Keratinocyte (primary cell): ENCODE data around the gene NCAPH2. TPM values are rescaled to one million over a fixed set of nuclear protein-coding genes. Genes with fewer than 3 reads are reported as not detected.

ENCODE experiments used
- DNase-seq: peaks from one replicate; pipeline ENCODE4 v3.0.0-alpha.2; 2011; ENCODE audit warnings: low read depth, missing footprints, low spot score
- FAIRE-seq: peaks from 2 replicates; lab custom pipeline; 2011; peaks lifted over from hg19 to GRCh38; lab: Jason Lieb, UNC
- H2AFZ ChIP-seq: 2 replicates; pipeline ENCODE4 v1.6.0; 2012; ENCODE audit warnings: low read length, control low read depth, inconsistent platforms; ENCODE audit not compliant: control insufficient read depth
- H3K27ac ChIP-seq: 2 replicates; pipeline ENCODE4 v1.5.1; 2011; ENCODE audit warnings: low read length; ENCODE audit not compliant: control insufficient read depth, insufficient read depth
- H3K27me3 ChIP-seq: 3 replicates; pipeline ENCODE4 v1.6.0; 2011; ENCODE audit warnings: low read length; ENCODE audit not compliant: control insufficient read depth, insufficient read depth; ENCODE audit errors: extremely low read depth
- H3K36me3 ChIP-seq, 2 experiments: 2 replicates in 1 of 2; 3 replicates in 1 of 2; pipeline ENCODE4 v1.5.1; 2011; ENCODE audit warnings: low read length in 2 of 2, mild to moderate bottlenecking in 1 of 2; ENCODE audit not compliant: control insufficient read depth in 2 of 2, insufficient read depth in 2 of 2; ENCODE audit errors: extremely low read depth in 1 of 2
- H3K4me1 ChIP-seq: 3 replicates; pipeline ENCODE4 v1.5.1; 2011; ENCODE audit warnings: low read length; ENCODE audit not compliant: control insufficient read depth, insufficient read depth; ENCODE audit errors: extremely low read depth
- H3K4me2 ChIP-seq: 3 replicates; pipeline ENCODE4 v1.6.0; 2011; ENCODE audit warnings: low read depth, low read length; ENCODE audit not compliant: control insufficient read depth, insufficient read depth; ENCODE audit errors: extremely low read depth
- H3K4me3 ChIP-seq, 3 experiments: fragments of 200-600 bp in 1 of 3; sonication (generic) in 1 of 3; 2 replicates in 2 of 3; 3 replicates in 1 of 3; pipeline ENCODE4 v1.5.1; 2011 to 2016; ENCODE audit warnings: low read length in 3 of 3, mild to moderate bottlenecking in 3 of 3, control low read depth in 2 of 3, inconsistent platforms in 1 of 3, low read depth in 1 of 3, mixed read lengths in 1 of 3, mixed run types in 1 of 3, moderate library complexity in 1 of 3; ENCODE audit not compliant: control insufficient read depth in 2 of 3, insufficient read depth in 2 of 3; ENCODE audit errors: extremely low read depth in 1 of 3
- H3K79me2 ChIP-seq: 2 replicates; pipeline ENCODE4 v1.6.0; 2012; ENCODE audit warnings: low read length; ENCODE audit not compliant: control insufficient read depth, insufficient read depth
- H3K9ac ChIP-seq: 3 replicates; pipeline ENCODE4 v1.6.0; 2011; ENCODE audit warnings: low read length; ENCODE audit not compliant: control insufficient read depth, insufficient read depth; ENCODE audit errors: extremely low read depth
- H3K9me1 ChIP-seq: 3 replicates; pipeline ENCODE4 v1.6.0; 2011; ENCODE audit warnings: low read length; ENCODE audit not compliant: control insufficient read depth, insufficient read depth; ENCODE audit errors: extremely low read depth
- H3K9me3 ChIP-seq: 2 replicates; pipeline ENCODE4 v1.5.1; 2012; ENCODE audit warnings: low read depth, low read length; ENCODE audit not compliant: control insufficient read depth
- H4K20me1 ChIP-seq: 3 replicates; pipeline ENCODE4 v1.6.0; 2011; ENCODE audit warnings: low read length; ENCODE audit not compliant: control insufficient read depth, insufficient read depth; ENCODE audit errors: extremely low read depth
- EZH2 ChIP-seq: IDR thresholded peaks from one replicate; pipeline ENCODE4 v1.6.1; 2012; ENCODE audit warnings: inconsistent platforms, mild to moderate bottlenecking, low read length, moderate library complexity
- dilution Hi-C: fragments of 300-500 bp; cut with MboI; formaldehyde crosslinking; loops from one replicate; pipeline ENCODE4 v1.7.0; 2020; ENCODE audit warnings: low sequenced_read_pairs; ENCODE audit not compliant: extremely low pct_ligation_motif_present
- polyA plus RNA-seq, 5 experiments: library from polyadenylated mRNA; depleted of rRNA in 3 of 5; stranded (reverse) in 3 of 5; stranded (forward) in 1 of 5; unstranded in 1 of 5; fragments of >200 nt; gene quantifications; 1 replicate in 1 of 5; 2 replicates in 3 of 5; 3 replicates in 1 of 5; pipeline versions ENCODE4 v1.2.1 to v1.2.3, GENCODE V29; 2011 to 2012; ENCODE audit warnings: missing spikeins in 2 of 5, low read depth in 1 of 5, low replicate concordance in 1 of 5
- TF ChIP-seq, protein P1 (sequence below), 3 experiments: IDR thresholded peaks in 1 of 3; conservative IDR thresholded peaks in 1 of 3; optimal IDR thresholded peaks in 1 of 3; 2 replicates in 2 of 3; 3 replicates in 1 of 3; pipeline versions ENCODE3 to v1.5.1; 2011; ENCODE audit warnings: low read length in 3 of 3, mild to moderate bottlenecking in 3 of 3, moderate library complexity in 2 of 3, control low read depth in 1 of 3, inconsistent platforms in 1 of 3; ENCODE audit not compliant: insufficient read depth in 2 of 3; ENCODE audit errors: extremely low read depth in 1 of 3

NCAPH2 gene
- polyA plus RNA-seq, 1 donor (not counting 4 experiments of a cell fraction or from before 2014, with no cell fraction given), result 11.4 TPM

DNA sequence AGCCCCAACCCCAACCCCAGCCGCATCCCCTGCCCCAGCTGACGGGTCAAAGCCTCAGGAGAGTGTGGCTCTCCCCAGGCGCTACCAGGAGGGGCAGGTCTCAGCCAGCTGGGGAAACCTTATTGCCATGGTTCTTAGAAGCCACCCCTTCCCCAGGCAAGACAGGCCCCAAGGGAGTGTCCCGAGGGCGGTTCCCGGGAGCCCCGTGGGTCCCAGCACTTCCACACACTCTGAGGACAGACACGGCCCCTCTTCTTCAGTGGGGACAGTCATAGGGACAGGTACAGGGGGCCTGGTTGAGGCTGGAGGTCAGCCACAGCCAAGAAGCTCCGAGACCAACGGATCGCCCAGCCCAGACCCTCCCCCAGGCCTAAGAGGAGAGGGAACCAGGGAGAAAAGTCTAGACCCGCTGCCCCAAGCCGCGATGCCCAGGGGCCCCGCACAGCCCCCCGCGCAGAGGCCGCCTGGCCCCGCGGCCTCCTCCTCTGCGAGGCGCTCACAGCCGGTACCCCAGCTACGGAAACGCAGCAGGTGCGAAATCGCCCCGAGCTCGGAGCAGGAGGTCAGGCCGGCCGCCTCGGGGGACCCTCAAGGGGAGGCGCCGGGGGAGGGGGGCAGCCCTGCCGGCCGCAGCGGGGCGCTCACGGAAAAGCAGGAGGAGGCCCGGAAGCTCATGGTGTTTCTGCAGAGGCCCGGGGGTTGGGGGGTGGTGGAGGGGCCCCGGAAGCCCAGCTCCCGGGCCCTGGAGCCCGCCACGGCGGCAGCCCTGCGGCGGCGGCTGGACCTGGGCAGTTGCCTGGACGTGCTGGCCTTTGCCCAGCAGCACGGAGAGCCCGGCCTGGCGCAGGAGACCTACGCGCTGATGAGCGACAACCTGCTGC is 40.3 kb downstream of the NCAPH2 start:
- H3K4me2 ChIP-seq, result no peak overlapping the region
- FAIRE-seq (no peak), DNase-seq (no peak)
- no peak overlapping the region for H3K27ac ChIP-seq
- H3K4me3 ChIP-seq, result no peak overlapping the region
- H3K79me2 ChIP-seq, result no peaks in the 10 kb centered on the region
- H4K20me1 ChIP-seq, result no peaks in the 10 kb centered on the region
- H3K9me1 ChIP-seq, result no peaks in the 10 kb centered on the region
- H3K9me3 ChIP-seq, result no peaks in the 10 kb centered on the region
- peaks cover 13% of the 10 kb centered on the region for H3K27me3 ChIP-seq
- H3K36me3 ChIP-seq, result no peaks in the 10 kb centered on the region
- H2AFZ ChIP-seq, result no peak overlapping the region
- peaks cover 13% of the 10 kb centered on the region for H3K4me1 ChIP-seq
- TF ChIP-seq, protein P1, sequence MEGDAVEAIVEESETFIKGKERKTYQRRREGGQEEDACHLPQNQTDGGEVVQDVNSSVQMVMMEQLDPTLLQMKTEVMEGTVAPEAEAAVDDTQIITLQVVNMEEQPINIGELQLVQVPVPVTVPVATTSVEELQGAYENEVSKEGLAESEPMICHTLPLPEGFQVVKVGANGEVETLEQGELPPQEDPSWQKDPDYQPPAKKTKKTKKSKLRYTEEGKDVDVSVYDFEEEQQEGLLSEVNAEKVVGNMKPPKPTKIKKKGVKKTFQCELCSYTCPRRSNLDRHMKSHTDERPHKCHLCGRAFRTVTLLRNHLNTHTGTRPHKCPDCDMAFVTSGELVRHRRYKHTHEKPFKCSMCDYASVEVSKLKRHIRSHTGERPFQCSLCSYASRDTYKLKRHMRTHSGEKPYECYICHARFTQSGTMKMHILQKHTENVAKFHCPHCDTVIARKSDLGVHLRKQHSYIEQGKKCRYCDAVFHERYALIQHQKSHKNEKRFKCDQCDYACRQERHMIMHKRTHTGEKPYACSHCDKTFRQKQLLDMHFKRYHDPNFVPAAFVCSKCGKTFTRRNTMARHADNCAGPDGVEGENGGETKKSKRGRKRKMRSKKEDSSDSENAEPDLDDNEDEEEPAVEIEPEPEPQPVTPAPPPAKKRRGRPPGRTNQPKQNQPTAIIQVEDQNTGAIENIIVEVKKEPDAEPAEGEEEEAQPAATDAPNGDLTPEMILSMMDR (optimal IDR thresholded peaks at IDR 0.05 in 1 of 3, IDR thresholded peaks at IDR 0.05 in 1 of 3, conservative IDR thresholded peaks at IDR 0.05 in 1 of 3; ENCODE audit: extremely low read depth in 1 of 3, insufficient read depth in 2 of 3, low read length in 3 of 3), result no peak
- TF ChIP-seq EZH2, result no peak
- H3K9ac ChIP-seq, result no peak overlapping the region
- dilution Hi-C loops, result no loop called here

DNA sequence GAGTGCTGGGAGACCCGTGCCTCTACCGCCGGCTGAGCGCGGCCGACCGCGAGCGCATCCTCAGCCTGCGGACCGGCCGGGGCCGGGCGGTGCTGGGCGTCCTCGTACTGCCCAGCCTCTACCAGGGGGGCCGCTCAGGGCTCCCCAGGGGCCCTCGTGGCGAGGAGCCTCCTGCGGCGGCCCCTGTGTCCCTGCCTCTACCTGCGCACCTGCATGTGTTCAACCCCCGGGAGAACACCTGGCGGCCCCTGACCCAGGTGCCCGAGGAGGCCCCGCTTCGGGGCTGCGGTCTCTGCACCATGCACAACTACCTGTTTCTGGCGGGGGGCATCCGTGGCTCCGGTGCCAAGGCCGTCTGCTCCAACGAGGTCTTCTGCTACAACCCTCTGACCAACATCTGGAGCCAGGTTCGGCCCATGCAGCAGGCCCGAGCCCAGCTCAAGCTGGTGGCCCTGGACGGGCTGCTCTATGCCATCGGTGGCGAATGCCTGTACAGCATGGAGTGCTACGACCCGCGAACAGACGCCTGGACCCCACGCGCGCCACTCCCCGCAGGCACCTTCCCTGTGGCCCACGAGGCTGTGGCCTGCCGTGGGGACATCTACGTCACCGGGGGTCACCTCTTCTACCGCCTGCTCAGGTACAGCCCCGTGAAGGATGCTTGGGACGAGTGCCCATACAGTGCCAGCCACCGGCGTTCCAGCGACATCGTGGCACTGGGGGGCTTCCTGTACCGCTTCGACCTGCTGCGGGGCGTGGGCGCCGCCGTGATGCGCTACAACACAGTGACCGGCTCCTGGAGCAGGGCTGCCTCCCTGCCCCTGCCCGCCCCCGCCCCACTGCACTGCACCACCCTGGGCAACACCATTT is 41.1 kb downstream of the NCAPH2 start:
- Histone ChIP-seq H3K9me3 (no peaks in the 10 kb centered on the region), H3K9ac (no peak overlapping the region), H2AFZ (no peak overlapping the region), H3K4me2 (no peak overlapping the region), H3K4me1 (peaks cover 11% of the 10 kb centered on the region), H3K27ac (no peak overlapping the region), H3K79me2 (no peaks in the 10 kb centered on the region), H3K27me3 (peaks cover 13% of the 10 kb centered on the region), H4K20me1 (no peaks in the 10 kb centered on the region), H3K9me1 (no peaks in the 10 kb centered on the region), H3K36me3 (no peaks in the 10 kb centered on the region), H3K4me3 (no peak overlapping the region)
- FAIRE-seq, result no peak
- no peak for DNase-seq
- TF ChIP-seq, protein P1 (optimal IDR thresholded peaks at IDR 0.05 in 1 of 3, IDR thresholded peaks at IDR 0.05 in 1 of 3, conservative IDR thresholded peaks at IDR 0.05 in 1 of 3; ENCODE audit: extremely low read depth in 1 of 3, insufficient read depth in 2 of 3, low read length in 3 of 3), result no peak
- no peak for TF ChIP-seq EZH2
- dilution Hi-C loops, result no loop called here
